Measurements from ENCODE around the gene LMOD2. TPM values are rescaled to one million over a fixed set of nuclear protein-coding genes. Genes with fewer than 3 reads are reported as not detected.

LMOD2 gene
- total RNA-seq, 1 experiment from 2014 or later: not detected

- H3K56ac ChIP-seq (ENCODE audit: insufficient read length, low read depth, low read length): no peak overlapping the region
- no peak overlapping the region for H4K5ac ChIP-seq (ENCODE audit: insufficient read length, low read depth, low read length)
- H2AK5ac ChIP-seq (ENCODE audit: insufficient read length, low read length): no peak overlapping the region
- no peak overlapping the region for H4K8ac ChIP-seq (replicated peaks; ENCODE audit: insufficient read length, low read depth, low read length)
- Mint-ChIP-seq H3K27me3 (ENCODE audit: low read depth) (no peaks in the 10 kb centered on the region), H3K27ac (no peak overlapping the region), H3K4me1 (peaks cover 2 to 4% of the 10 kb centered on the region in 2 experiments; a peak in 1 of 4 replicates), H3K9me3 (no peaks in the 10 kb centered on the region), H3K4me3 (no peak overlapping the region), H3K36me3 (ENCODE audit: insufficient read depth in 1 of 3, low read depth in 3 of 3) (no peaks in the 10 kb centered on the region)
- no peak overlapping the region for H3K14ac ChIP-seq (ENCODE audit: insufficient read depth, low read length)
- no peak overlapping the region for H3T11ph ChIP-seq (ENCODE audit: low read length)
- H3K4me2 ChIP-seq (ENCODE audit: insufficient read depth, insufficient read length, low read length): no peak overlapping the region
- H4K91ac ChIP-seq (ENCODE audit: insufficient read length, low read depth, low read length): no peak overlapping the region
- no peak overlapping the region for H3K4ac ChIP-seq (ENCODE audit: low read depth, low read length)
- H2BK12ac ChIP-seq (ENCODE audit: insufficient read length, low read depth, low read length): no peak overlapping the region
- H2BK5ac ChIP-seq (ENCODE audit: insufficient read length, low read length): no peak overlapping the region
- no CpG with 5 or more reads among the region's 4 CpGs for WGBS (ENCODE audit: extremely low coverage, insufficient read length, low lambda C conversion rate)
- no peak overlapping the region for H3K18ac ChIP-seq (ENCODE audit: insufficient read length, low read depth, low read length)
- no peak overlapping the region for H2AFZ ChIP-seq (ENCODE audit: low read length)
- no peaks in the 10 kb centered on the region for H3K79me2 ChIP-seq (ENCODE audit: insufficient read depth, low read length)
- no peak overlapping the region for H3K23ac ChIP-seq (ENCODE audit: insufficient read length, low read depth, low read length)
- DNase-seq: no peak
- no peak overlapping the region for H2BK20ac ChIP-seq (ENCODE audit: low read depth, low read length, poor library complexity, severe bottlenecking)
- H3K23me2 ChIP-seq (ENCODE audit: insufficient read length, low read depth, low read length, poor library complexity, severe bottlenecking): no peaks in the 10 kb centered on the region
- no peak overlapping the region for H3K9ac ChIP-seq (ENCODE audit: extremely low read depth, insufficient read length, low read length)
- no peaks in the 10 kb centered on the region for H3K27me3 ChIP-seq (ENCODE audit: insufficient read depth, low read length)
- no peaks in the 10 kb centered on the region for H4K20me1 ChIP-seq (ENCODE audit: control insufficient read depth, insufficient read depth, insufficient read length)
- H3K4me1 ChIP-seq (ENCODE audit: insufficient read depth, low read length): no peaks in the 10 kb centered on the region
- H3K79me1 ChIP-seq (ENCODE audit: insufficient read depth, low read depth, low read length, poor library complexity, severe bottlenecking): no peaks in the 10 kb centered on the region
- H3K9me3 ChIP-seq (ENCODE audit: control insufficient read depth, low read depth, low read length): no peaks in the 10 kb centered on the region
- no peak overlapping the region for H2BK120ac ChIP-seq (ENCODE audit: low read depth, low read length, poor library complexity, severe bottlenecking)
- H2BK15ac ChIP-seq (ENCODE audit: low read depth, low read length): no peak overlapping the region
- H3K27ac ChIP-seq (ENCODE audit: insufficient read length, low read depth, low read length): no peak overlapping the region
- TF ChIP-seq CTCF (conservative IDR thresholded peaks at IDR 0.05): no peak
Observed at GRCh38 chr7:123607423-123607975, 48.2 kb upstream of the LMOD2 start.

Measured in H9 (cell line).